CD14-positive monocyte (primary cell): Measurements from ENCODE around the gene TIMM50. TPM values are rescaled to one million over a fixed set of nuclear protein-coding genes. Genes with fewer than 3 reads are reported as not detected.

Source experiments
- DNase-seq, 3 donors: peaks; one replicate each; pipeline ENCODE4 v3.0.0-alpha.2; 2011 to 2022
- H2AFZ ChIP-seq: 2 replicates; pipeline ENCODE4 v1.6.0; 2012; ENCODE audit warnings: mild to moderate bottlenecking, low read depth, low read length, inconsistent platforms; ENCODE audit not compliant: insufficient read depth, poor library complexity, severe bottlenecking
- H3K27ac ChIP-seq, 2 donors: 1 replicate in 1 of 2; 2 replicates in 1 of 2; pipeline ENCODE4 v1.5.1; 2012 to 2013; ENCODE audit warnings: low read length in 2 of 2, control low read depth in 1 of 2, inconsistent platforms in 1 of 2, low read depth in 1 of 2, mild to moderate bottlenecking in 1 of 2
- H3K27me3 ChIP-seq, 2 donors: one replicate each; pipeline versions ENCODE4 v1.6.0 to v1.6.1; 2011 to 2013; ENCODE audit warnings: low read length in 2 of 2; ENCODE audit not compliant: control insufficient read depth in 2 of 2, insufficient read depth in 2 of 2
- H3K36me3 ChIP-seq, 2 donors: replicated peaks in 1 of 2; 1 replicate in 1 of 2; 2 replicates in 1 of 2; pipeline versions ENCODE4 v1.5.1 to v1.6.1; 2012 to 2013; ENCODE audit warnings: low read length in 2 of 2, control low read depth in 1 of 2, inconsistent platforms in 1 of 2, mild to moderate bottlenecking in 1 of 2; ENCODE audit not compliant: insufficient read depth in 2 of 2, control insufficient read depth in 1 of 2
- H3K4me1 ChIP-seq, 2 donors: 1 replicate in 1 of 2; 2 replicates in 1 of 2; pipeline versions ENCODE4 v1.5.1 to v1.6.1; 2012 to 2013; ENCODE audit warnings: low read length in 2 of 2, control low read depth in 1 of 2, inconsistent platforms in 1 of 2, mild to moderate bottlenecking in 1 of 2, moderate library complexity in 1 of 2; ENCODE audit not compliant: insufficient read depth in 2 of 2, control insufficient read depth in 1 of 2
- H3K4me2 ChIP-seq: replicated peaks from 2 replicates; pipeline ENCODE3; 2012; ENCODE audit warnings: low read length, moderate library complexity, mild to moderate bottlenecking; ENCODE audit not compliant: poor library complexity, severe bottlenecking; ENCODE audit errors: extremely low read depth
- H3K4me3 ChIP-seq, 3 experiments: fragments of 200-600 bp in 1 of 3; sonication (generic) in 1 of 3; replicated peaks in 1 of 3; 1 replicate in 2 of 3; 2 replicates in 1 of 3; pipeline ENCODE4 v1.5.1; 2011 to 2013; ENCODE audit warnings: low read length in 3 of 3, mild to moderate bottlenecking in 3 of 3, control low read depth in 2 of 3, low read depth in 2 of 3, inconsistent platforms in 1 of 3, moderate library complexity in 1 of 3
- H3K79me2 ChIP-seq: 2 replicates; pipeline ENCODE4 v1.6.0; 2012; ENCODE audit warnings: mild to moderate bottlenecking, control low read depth, inconsistent platforms, low read length, moderate library complexity; ENCODE audit not compliant: insufficient read depth
- H3K9ac ChIP-seq: 2 replicates; pipeline ENCODE4 v1.6.0; 2017; ENCODE audit warnings: low read length, mild to moderate bottlenecking; ENCODE audit not compliant: insufficient read depth, poor library complexity, severe bottlenecking
- H3K9me3 ChIP-seq, 2 donors: replicated peaks in 1 of 2; 1 replicate in 1 of 2; 2 replicates in 1 of 2; pipeline versions ENCODE4 v1.5.1 to v1.6.1; 2012 to 2013; ENCODE audit warnings: low read length in 2 of 2, control low read depth in 1 of 2; ENCODE audit not compliant: control insufficient read depth in 1 of 2, insufficient read depth in 1 of 2
- H4K20me1 ChIP-seq: 2 replicates; pipeline ENCODE4 v1.6.0; 2012; ENCODE audit warnings: mild to moderate bottlenecking, low read length, control low read depth, moderate library complexity; ENCODE audit not compliant: insufficient read depth
- H3K27ac Mint-ChIP-seq, 7 donors: one replicate each; pipeline ENCODE4 v1.8.0; 2020; ENCODE audit warnings: mild to moderate bottlenecking in 7 of 7, mixed read lengths in 7 of 7, moderate library complexity in 6 of 7, inconsistent platforms in 2 of 7
- H3K27me3 Mint-ChIP-seq, 3 donors: one replicate each; pipeline ENCODE4 v1.8.0; 2021 to 2022; ENCODE audit warnings: low read depth in 3 of 3, mild to moderate bottlenecking in 3 of 3, mixed read lengths in 3 of 3, moderate library complexity in 3 of 3, inconsistent platforms in 1 of 3
- H3K36me3 Mint-ChIP-seq, 2 donors: one replicate each; pipeline ENCODE4 v1.8.0; 2020; ENCODE audit warnings: mixed read lengths in 2 of 2, inconsistent platforms in 1 of 2, mild to moderate bottlenecking in 1 of 2
- H3K4me1 Mint-ChIP-seq: one replicate; pipeline ENCODE4 v1.8.0; 2020; ENCODE audit warnings: mild to moderate bottlenecking, mixed read lengths
- H3K4me3 Mint-ChIP-seq, 2 donors: one replicate each; pipeline ENCODE4 v1.8.0; 2020; ENCODE audit warnings: mild to moderate bottlenecking in 2 of 2, mixed read lengths in 2 of 2, moderate library complexity in 1 of 2
- H3K9me3 Mint-ChIP-seq, 7 donors: one replicate each; pipeline ENCODE4 v1.8.0; 2020 to 2022; ENCODE audit warnings: mixed read lengths in 7 of 7, mild to moderate bottlenecking in 6 of 7, moderate library complexity in 6 of 7, inconsistent platforms in 2 of 7
- CTCF ChIP-seq: fragments of 200-600 bp; IDR thresholded peaks from one replicate; pipeline ENCODE4 v1.8.0; 2022; ENCODE audit warnings: antibody characterized with exemption, mild to moderate bottlenecking
- WGBS: methylation state at CpG from one replicate; pipeline ENCODE4 v1.1.5; 2013; ENCODE audit warnings: missing lambda C conversion rate; ENCODE audit not compliant: insufficient coverage; 5-methylcytosine and 5-hydroxymethylcytosine counted together
- intact Hi-C, 2 donors: fragments of 100-400 bp; cut with micrococcal nuclease; formaldehyde crosslinking; loops; one replicate each; pipeline versions ENCODE4 v1.15.0 to v1.15.1; 2023
- polyA plus RNA-seq, 3 donors: library from polyadenylated mRNA; depleted of rRNA in 1 of 3; unstranded in 2 of 3; stranded (reverse) in 1 of 3; fragments of 300-500 nt in 2 of 3; fragments of >200 nt in 1 of 3; fragmentation: Illumina TruSeq in 2 of 3; gene quantifications; 1 replicate in 2 of 3; 2 replicates in 1 of 3; pipeline ENCODE4 v1.2.3, GENCODE V29; 2012 to 2021

Gene TIMM50
- polyA plus RNA-seq, 3 donors, result 22.0 to 54.6 (median 43.8) TPM

- peaks cover 53 to 59% (median 58%) of the 10 kb centered on the region in 3 donors for H3K27me3 Mint-ChIP-seq
These were observed 37.8 kb downstream of the TIMM50 start for GRCh38 chr19:39518458-39518857.

GRCh38 chr19:39518975-39519374 lies 38.3 kb downstream of the TIMM50 start:
- Histone ChIP-seq H3K36me3 (no peaks in the 10 kb centered on the region), H3K9ac (no peak overlapping the region), H3K27ac (no peak overlapping the region), H2AFZ (no peak overlapping the region), H3K79me2 (no peaks in the 10 kb centered on the region), H3K4me2 (no peak overlapping the region), H3K9me3 (peaks cover 7 to 12% of the 10 kb centered on the region in 2 donors), H4K20me1 (no peaks in the 10 kb centered on the region), H3K4me3 (no peak overlapping the region), H3K4me1 (peaks cover 0 to 10% of the 10 kb centered on the region in 2 donors), H3K27me3 (peaks cover 29 to 43% of the 10 kb centered on the region in 2 donors)
- H3K27me3 Mint-ChIP-seq, result peaks cover 48 to 54% (median 53%) of the 10 kb centered on the region in 3 donors
- H3K27ac Mint-ChIP-seq, result no peak overlapping the region
- H3K4me3 Mint-ChIP-seq, result no peak overlapping the region
- WGBS, result 82% methylated on average over 6 of the region's 9 CpGs
- H3K36me3 Mint-ChIP-seq, result no peaks in the 10 kb centered on the region
- intact Hi-C loops, result no loop called here
- no peak for TF ChIP-seq CTCF
- peaks cover 12% of the 10 kb centered on the region for H3K4me1 Mint-ChIP-seq
- DNase-seq, result no peak
- H3K9me3 Mint-ChIP-seq, result peaks cover 0 to 15% (median 6%) of the 10 kb centered on the region in 7 donors

More at GRCh38 chr19:39518458-39518857, 37.8 kb downstream of the TIMM50 start:
- TF ChIP-seq CTCF, result no peak
- Mint-ChIP-seq H3K4me3 (peak overlapping the region in 1 of 2 donors; percentile 68), H3K27ac (no peak overlapping the region), H3K9me3 (peaks cover 0 to 15% (median 6%) of the 10 kb centered on the region in 7 donors), H3K36me3 (no peaks in the 10 kb centered on the region), H3K4me1 (peaks cover 12% of the 10 kb centered on the region)
- Histone ChIP-seq H3K4me3 (no peak overlapping the region), H3K79me2 (no peaks in the 10 kb centered on the region), H3K27me3 (peaks cover 34 to 48% of the 10 kb centered on the region in 2 donors), H3K4me1 (peaks cover 0 to 10% of the 10 kb centered on the region in 2 donors), H3K27ac (no peak overlapping the region), H3K4me2 (no peak overlapping the region), H3K9ac (no peak overlapping the region), H3K36me3 (no peaks in the 10 kb centered on the region), H4K20me1 (no peaks in the 10 kb centered on the region), H3K9me3 (peaks cover 7 to 16% of the 10 kb centered on the region in 2 donors), H2AFZ (no peak overlapping the region)
- intact Hi-C loops, result no loop called here
- no peak for DNase-seq
- WGBS, result 100% methylated on average over 1 of the region's 5 CpGs
